Keratinocyte (primary cell): ENCODE measurements around the gene ANKMY2.

ENCODE experiments used
- EZH2 ChIP-seq: IDR thresholded peaks from one replicate; pipeline ENCODE4 v1.6.1; 2012; ENCODE audit warnings: inconsistent platforms, mild to moderate bottlenecking, low read length, moderate library complexity
- TF ChIP-seq, protein P1 (sequence below), 3 experiments: IDR thresholded peaks in 1 of 3; conservative IDR thresholded peaks in 1 of 3; optimal IDR thresholded peaks in 1 of 3; 2 replicates in 2 of 3; 3 replicates in 1 of 3; pipeline versions ENCODE3 to v1.5.1; 2011; ENCODE audit warnings: low read length in 3 of 3, mild to moderate bottlenecking in 3 of 3, moderate library complexity in 2 of 3, control low read depth in 1 of 3, inconsistent platforms in 1 of 3; ENCODE audit not compliant: insufficient read depth in 2 of 3; ENCODE audit errors: extremely low read depth in 1 of 3

DNA sequence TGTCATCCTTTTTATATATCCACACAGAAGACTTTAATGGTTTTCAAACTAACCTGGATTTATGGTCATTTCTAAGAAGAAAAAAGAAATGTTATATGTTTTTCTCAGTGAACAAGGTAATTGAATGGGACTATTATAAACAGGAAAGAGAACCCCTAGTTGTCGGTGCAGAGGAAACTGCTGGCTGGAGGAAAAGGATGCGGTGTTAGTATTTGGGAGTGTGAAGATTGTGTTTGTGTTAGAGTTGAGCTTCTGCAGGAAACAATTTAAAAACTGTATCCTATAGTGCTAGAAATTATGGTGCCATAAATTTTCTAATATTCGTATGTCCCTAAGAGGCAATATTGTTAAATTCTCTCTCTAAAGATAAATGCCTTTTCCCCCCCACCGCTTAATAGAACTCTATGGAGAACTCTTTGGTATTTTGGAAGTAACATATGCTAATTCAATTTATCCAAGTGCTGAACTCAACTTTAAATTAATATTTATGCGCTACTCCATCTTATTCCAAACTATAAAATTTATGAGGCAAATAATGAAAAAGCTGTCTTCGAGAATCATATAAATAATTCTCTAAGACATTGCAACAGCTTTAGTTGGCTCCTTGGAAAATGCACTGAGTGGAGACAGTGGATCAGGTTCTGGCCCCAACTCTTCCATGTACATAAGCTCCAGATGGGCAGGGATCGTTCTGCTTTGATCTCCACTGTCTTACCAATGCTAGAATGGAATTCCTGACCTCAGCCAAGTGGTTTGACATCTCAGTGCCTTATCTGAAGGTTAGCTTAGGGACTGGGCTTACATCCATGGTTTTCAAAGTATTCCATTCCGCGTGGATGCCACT lies 6.1 kb upstream of the ANKMY2 start:
- TF ChIP-seq, protein P1, sequence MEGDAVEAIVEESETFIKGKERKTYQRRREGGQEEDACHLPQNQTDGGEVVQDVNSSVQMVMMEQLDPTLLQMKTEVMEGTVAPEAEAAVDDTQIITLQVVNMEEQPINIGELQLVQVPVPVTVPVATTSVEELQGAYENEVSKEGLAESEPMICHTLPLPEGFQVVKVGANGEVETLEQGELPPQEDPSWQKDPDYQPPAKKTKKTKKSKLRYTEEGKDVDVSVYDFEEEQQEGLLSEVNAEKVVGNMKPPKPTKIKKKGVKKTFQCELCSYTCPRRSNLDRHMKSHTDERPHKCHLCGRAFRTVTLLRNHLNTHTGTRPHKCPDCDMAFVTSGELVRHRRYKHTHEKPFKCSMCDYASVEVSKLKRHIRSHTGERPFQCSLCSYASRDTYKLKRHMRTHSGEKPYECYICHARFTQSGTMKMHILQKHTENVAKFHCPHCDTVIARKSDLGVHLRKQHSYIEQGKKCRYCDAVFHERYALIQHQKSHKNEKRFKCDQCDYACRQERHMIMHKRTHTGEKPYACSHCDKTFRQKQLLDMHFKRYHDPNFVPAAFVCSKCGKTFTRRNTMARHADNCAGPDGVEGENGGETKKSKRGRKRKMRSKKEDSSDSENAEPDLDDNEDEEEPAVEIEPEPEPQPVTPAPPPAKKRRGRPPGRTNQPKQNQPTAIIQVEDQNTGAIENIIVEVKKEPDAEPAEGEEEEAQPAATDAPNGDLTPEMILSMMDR (optimal IDR thresholded peaks at IDR 0.05 in 1 of 3, IDR thresholded peaks at IDR 0.05 in 1 of 3, conservative IDR thresholded peaks at IDR 0.05 in 1 of 3; ENCODE audit: extremely low read depth in 1 of 3, insufficient read depth in 2 of 3, low read length in 3 of 3) = no peak
- TF ChIP-seq EZH2 = no peak
